ENCODE measurements around the gene MARCHF3.

DNA sequence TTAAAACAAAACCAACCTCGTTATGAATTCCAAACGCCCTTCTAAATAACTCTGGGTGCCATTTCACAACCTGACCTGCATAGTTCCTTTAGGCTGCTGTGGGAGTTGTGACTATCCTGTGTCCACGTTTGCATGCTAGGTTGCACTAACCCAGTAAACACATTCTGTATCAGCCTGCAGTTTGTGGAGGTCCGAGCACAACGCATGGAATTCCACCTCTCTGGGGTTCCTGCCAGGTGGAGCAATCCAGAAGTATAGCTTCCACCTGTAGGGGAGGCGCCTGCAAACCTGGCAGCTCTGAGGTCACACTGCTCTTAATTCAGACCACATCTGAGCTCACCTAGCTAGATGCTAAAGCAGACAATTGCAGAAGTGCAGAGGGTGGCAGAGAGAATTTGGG is 57.2 kb downstream of the MARCHF3 start:
- no peak for TF ChIP-seq ZBTB21 (CRISPR knock-in tag; IDR thresholded peaks at IDR 0.05; ENCODE audit: borderline replicate concordance)
- TF ChIP-seq, protein P1, sequence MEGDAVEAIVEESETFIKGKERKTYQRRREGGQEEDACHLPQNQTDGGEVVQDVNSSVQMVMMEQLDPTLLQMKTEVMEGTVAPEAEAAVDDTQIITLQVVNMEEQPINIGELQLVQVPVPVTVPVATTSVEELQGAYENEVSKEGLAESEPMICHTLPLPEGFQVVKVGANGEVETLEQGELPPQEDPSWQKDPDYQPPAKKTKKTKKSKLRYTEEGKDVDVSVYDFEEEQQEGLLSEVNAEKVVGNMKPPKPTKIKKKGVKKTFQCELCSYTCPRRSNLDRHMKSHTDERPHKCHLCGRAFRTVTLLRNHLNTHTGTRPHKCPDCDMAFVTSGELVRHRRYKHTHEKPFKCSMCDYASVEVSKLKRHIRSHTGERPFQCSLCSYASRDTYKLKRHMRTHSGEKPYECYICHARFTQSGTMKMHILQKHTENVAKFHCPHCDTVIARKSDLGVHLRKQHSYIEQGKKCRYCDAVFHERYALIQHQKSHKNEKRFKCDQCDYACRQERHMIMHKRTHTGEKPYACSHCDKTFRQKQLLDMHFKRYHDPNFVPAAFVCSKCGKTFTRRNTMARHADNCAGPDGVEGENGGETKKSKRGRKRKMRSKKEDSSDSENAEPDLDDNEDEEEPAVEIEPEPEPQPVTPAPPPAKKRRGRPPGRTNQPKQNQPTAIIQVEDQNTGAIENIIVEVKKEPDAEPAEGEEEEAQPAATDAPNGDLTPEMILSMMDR (IDR thresholded peaks at IDR 0.05), result no peak
- TF ChIP-seq, protein P2, sequence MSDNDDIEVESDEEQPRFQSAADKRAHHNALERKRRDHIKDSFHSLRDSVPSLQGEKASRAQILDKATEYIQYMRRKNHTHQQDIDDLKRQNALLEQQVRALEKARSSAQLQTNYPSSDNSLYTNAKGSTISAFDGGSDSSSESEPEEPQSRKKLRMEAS (CRISPR knock-in tag; IDR thresholded peaks at IDR 0.05), result no peak

All from WTC11 (cell line).